Head of caudate nucleus (tissue), 42 donors: ENCODE data around the gene PKP3.
"Not testable (repeated sequence)": the region's sequence is repeated elsewhere in the genome, so short reads cannot be mapped to it uniquely, and the experiment has no call there.

Source experiments
- DNase-seq, 42 donors: peaks; one replicate each; pipeline versions ENCODE4 v3.0.0 to v3.0.0-alpha.2; 2020 to 2021; ENCODE audit warnings: mixed read lengths in 7 of 42
- intact Hi-C: fragments of 100-400 bp; cut with DNase I; formaldehyde crosslinking; loops from one replicate; pipeline ENCODE4 v1.15.0; 2022

The PKP3 gene

DNA sequence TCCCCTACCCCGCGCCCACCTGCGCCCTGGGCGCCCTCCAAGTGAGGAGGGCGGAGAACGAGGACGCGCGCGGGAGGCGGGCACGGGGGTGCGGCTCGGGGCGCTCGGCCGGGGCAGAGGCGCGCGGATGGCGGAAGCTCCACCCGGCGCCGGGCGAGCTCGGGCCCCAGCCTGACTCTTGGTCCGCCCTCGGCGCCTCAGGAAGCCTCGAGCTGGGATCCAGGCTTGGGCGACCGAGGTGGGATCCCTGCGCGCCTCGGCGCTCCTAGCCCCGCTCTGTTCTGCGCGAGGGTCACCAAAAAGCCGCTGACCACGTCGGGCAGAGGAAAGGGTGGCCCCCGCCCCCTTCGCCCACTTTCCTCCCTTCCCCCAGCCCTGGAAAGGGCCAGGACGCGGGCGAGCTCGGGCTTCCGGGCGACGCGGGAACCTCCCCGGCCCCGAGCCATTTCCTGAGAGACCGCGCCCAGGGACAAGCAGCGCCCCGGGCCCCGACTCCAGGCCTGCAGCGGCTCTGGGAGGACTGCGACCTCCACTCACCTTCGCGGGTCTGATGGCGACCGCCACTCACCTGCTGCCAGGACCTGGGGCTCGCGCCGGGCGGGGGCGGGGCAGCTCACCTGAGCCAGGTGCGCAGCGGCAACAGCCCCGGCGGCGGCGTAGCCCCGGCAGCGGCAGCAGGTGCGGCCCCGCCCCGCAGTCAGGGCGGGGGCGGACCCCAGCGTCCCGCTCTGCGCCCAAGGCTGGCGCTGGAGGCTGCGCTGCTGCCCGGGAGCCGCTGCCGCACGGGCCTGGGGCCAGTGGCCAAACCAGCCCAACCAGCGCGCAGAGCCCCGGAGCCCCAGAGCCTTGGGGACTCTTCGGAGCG lies 23.0 kb downstream of the PKP3 start:
- intact Hi-C loops = no loop called here
- peak in 1 of 42 donors; percentile 27 for DNase-seq

DNA sequence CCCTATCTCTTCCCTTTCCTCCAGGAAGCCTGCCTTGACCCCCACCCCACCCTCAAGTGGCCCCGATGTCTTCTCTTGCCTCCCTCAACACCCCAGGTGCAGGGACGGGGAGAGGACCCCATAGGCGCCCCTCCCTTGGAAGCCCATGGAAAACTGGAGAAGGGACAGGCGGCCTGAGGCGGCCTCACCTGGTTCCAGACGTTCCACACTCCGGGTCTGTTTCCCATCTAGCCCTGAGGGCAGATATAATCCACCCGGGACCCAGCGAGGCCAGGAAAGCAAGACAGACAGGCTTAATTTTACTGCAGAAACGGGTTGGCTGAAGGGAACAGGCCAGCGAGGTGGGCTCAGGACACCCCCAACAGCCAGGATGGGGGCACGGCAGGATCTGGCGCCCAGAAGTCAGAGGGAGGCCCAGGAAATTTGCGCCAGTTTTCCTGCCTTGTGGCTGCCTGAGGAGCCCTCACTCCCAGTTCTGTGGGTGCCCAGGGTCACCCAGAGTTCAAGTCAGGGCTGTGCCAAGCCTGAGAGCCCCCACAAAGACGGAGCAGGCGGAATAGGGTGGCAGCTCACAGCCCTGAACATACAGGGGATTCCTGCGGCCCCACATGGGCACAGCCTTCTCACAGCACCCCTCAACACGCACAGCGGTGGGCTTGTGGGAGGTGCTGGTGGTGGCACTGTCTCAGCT lies 23.8 kb downstream of the PKP3 start:
- DNase-seq = no peak

DNA sequence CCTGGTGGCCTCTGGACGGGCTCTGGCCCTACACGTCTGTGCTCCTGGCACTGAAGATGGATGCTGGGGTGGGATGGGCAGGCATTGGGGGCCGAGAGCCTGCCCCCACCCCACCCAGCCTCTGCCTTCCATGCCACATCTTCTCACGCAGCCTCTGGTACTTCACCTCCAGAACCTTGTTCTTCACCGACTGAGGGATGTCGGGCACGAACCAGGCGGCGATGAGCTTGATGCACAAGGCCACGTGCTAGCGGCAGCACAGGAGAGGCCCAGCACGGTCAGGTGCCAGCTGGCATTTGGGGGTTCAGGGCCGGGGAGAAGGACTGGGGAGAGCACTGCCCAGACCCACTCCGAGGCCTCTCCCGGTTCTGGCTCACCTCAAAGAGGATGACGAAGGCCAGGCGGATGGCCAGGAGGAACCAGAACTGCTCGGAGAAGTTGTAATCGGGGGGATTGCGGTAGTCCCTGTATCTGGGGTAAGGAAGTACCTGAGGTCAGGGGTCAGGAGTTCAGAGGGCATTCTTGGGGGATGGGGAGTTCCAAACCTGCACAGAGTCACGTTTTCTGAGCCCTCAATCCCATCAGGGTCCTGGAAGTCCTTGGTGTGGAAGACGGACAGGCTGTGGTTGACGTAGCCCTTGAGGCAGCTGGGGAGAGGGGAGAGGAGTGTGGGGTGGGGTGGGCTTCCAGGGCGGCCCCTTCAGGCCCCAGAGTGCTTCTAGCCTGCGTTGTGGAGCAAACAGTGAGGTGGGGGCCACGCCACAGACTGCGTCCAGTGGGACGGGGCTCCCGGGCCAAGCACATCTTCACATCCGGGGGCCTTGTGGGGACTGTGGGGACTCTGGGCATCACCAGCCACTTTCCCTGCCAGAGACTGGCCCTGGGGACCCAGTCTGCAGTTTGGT lies 24.6 kb downstream of the PKP3 start:
- intact Hi-C loops = no loop called here

More for the DNA sequence above, 23.8 kb downstream of the PKP3 start:
- intact Hi-C loops = no loop called here

DNA sequence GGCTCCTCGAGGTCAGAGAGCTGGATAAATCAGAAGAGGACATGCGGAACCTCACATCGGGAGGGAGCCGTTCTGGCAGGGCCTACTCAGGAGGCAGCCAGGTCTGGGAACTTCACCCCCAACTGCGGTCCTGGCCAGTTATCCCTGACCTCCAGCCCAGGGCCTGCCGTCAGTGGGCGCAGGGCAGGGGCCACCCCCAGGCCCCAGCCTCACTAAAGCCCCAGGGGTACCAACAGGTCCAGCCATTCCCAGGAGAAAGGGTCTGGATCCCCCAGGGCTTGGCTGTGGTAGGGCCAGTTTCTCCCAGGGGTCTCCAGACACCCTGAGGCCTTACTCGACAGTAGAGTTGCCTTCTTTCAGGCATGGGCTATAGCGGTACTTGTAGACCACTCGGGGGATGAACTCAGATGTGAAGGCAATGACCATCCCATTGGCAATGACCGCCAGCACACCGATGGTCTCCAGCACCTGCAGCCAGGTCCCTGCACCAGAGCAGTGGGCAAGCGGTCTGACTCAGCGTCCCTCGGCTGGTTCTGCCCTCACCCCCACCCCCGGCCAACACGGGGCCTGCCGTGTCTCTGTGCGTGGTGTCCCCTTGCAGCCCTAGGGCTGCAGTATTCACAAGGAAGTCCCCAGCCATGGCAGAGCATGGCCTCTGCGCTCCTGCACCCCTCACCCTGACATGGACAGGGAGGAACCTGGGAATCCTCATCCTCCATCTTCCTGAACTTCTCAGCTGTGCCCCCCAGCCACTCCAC lies 25.4 kb downstream of the PKP3 start:
- DNase-seq = no peak
- intact Hi-C loops = no loop called here

More for the DNA sequence above, 24.6 kb downstream of the PKP3 start:
- no peak for DNase-seq

DNA sequence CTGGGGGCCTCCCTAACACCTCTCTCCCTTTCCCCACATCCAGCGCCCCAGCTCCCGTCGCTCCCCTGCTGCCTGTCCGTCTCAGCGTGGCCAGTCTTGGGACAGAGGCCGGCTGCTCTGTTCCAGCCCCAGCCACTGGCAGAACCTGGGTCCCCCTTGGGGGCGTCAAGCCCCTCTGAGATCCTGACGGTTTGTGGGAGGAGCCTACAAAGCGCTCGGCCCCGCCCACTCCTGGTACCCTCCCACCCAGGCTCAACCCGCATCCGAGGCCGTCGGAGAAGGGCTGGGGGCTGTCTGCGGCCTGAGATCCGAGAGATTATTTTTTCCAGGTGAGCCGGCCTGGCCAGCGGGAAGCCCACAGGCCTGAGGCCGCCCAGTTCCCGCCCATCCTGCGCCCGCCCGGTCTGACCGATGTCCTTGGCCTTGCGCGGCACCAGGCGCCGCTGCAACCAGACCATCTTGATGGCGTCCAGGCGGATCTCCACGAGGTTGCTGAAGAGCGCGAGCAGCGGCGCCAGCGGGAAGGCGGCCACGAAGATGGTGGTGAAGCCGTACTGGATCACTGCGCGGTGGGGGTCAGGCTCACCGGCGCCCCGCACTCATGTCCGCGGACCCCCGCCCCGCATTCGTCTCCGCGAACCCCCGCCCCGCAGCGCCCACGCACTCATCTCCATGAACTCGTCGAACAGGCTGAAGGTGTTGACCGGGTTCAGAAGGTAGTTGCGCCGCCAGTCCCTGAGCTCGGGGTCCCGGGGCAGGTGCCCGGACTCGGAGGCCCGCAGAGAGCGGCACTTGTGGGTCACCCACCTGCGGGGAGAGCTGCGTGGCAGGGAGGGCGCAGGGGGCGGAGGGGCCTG lies 26.3 kb downstream of the PKP3 start:
- DNase-seq = no peak
- intact Hi-C loops = no loop called here

DNA sequence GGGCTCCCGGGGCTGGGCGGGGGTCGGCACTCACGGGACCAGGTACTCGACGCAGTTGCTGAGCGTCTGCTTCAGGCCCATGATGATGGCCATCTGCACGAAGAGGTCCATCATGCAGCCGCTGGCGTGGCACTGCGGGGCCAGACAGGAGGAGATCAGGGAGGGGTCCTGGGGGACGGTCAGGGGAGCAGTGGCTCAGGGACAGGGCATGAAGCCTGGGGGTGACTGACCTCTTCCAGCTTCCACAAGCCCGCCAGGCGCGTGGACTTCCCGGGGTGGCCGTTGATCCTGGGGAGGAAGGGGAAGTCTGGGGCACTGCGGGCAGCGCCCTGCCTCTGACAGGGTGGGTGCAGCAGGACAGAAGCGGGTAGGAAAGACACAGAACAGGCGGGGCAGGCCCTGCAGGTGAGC lies 26.9 kb downstream of the PKP3 start:
- intact Hi-C loops = no loop called here
- no peak for DNase-seq

DNA sequence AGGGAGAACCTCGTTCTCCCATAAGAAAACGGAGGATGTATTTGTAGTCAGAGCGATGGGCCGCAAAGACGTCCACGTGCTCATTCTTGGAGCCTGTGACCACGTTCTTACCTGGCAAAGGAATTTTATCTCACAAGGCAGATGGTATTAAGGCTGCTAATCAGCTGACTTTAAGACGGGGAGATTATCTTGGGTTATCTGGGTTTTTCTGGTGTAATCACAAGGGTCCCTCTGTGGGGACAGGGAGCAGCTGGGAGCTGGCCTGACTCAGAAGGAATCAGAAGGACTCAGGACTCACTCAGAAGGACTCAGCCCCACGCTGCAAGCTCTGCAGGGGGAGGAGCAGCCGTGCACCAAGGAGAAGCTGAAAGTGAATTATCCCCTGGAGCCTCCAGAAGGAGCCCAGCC lies 28.2 kb downstream of the PKP3 start:
- intact Hi-C loops = no loop called here
- no peak for DNase-seq

DNA sequence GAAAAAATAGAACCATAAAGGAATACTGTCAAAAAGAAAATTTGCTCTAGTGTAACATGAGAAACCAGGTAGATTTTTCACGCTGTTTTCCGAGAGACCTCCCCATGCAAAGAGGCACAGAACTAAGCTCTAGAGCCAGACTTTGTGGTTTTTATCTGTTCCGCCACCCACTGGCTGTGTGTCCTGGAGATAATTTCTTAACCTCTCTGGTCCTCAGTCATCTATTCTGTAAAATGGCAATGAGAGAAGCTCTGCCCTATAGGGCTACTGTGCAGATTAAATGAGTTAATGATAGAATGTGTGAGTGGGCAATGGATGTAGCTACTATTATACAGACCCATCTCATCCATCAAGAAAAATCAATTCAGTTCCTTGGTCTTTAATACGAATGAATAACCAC lies 30.2 kb downstream of the PKP3 start:
- intact Hi-C loops = no loop called here
- DNase-seq = no peak

DNA sequence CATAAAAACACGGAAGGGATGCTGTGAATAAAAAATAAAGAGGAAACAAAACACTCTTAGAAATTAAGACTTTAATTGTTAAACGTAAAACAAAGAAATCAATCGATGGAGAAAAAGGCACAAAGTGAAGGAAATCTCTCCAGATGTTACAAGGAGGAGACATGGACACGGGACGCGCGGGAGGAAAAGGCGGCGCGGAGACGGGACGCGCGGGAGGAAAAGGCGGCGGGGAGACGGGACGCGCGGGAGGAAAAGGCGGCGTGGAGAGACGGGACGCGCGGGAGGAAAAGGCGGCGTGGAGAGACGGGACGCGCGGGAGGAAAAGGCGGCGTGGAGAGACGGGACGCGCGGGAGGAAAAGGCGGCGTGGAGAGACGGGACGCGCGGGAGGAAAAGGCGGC lies 30.8 kb downstream of the PKP3 start:
- intact Hi-C loops = not testable (repeated sequence)

DNA sequence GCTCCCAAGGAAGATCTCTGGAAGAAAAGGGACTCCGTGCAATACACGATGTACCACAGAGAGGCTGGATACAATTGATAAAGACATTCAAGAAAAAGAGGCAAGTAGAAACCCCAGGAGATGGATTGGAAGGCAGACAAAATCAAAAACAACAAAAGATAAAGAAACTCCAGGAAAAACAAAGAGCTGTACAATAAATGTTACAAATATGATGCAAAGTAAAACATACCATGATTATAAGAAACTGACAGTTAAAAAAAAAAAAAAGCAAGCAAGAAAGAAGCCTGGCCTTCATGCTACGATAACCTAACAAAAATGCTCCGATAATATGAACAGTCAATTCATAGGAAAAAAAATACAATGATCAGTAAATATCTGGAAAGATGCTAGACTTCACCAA lies 31.3 kb downstream of the PKP3 start:
- intact Hi-C loops = no loop called here
- DNase-seq = no peak

More for the DNA sequence above, 30.8 kb downstream of the PKP3 start:
- not testable (repeated sequence) for DNase-seq

DNA sequence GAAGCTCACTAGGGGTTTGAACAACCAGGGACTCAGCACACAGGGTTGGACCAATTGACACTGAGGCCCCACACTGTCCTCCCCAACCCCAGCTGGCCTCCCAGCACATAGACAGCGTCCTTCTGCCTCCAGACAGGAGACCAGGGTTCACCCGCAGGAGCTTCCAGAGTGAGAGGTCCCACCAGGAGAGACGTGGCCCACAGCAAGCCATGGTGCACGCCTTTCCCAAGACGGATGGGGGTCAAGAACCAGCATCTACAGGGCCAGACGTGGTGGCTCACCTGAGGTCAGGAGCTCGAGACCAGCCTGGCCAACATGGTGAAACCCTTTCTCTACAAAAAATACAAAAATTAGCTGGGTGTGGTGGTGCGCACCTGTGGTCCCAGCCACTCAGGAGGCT lies 32.8 kb downstream of the PKP3 start:
- intact Hi-C loops = no loop called here
- peak in 1 of 42 donors; percentile 1 for DNase-seq

DNA sequence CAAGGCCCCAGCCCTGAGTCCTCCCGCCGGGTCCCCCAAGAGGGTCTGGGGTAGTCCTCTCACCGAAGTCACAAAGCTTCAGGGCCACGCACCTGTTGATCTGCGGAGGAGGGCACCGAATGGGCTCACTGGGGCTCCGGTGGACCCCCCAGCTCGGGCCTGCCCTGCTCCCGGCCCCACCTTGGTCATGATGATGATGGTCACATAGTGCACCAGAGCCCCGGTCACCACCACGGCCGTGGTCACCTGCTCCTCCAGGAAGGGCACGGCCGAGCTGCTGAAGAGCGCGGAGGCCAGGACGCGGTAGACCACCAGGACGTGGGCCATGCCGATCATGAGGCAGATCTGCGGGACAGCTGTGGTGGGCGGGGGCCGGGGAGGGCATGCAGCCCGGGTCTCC lies 34.3 kb downstream of the PKP3 start:
- intact Hi-C loops = no loop called here
- no peak for DNase-seq

DNA sequence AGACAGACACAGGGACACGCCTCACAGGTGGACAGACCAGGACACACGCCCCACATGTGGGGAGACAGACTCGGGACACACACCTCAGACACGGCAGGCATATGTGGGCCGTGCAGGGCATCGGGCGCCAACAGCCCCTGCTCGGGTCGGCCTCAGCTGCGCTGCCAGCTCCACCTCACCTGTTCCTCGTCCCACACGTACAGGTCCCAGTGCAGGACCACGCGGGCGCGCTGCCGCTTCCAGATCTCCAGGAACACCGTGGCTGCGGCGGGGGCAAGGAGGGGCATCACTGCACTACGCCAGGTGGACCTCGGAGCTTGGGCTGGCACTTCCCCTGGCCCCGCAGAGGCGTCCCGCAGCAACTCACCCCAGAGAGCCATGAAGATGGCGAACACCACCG lies 35.4 kb downstream of the PKP3 start:
- no peak for DNase-seq
- intact Hi-C loops = no loop called here

DNA sequence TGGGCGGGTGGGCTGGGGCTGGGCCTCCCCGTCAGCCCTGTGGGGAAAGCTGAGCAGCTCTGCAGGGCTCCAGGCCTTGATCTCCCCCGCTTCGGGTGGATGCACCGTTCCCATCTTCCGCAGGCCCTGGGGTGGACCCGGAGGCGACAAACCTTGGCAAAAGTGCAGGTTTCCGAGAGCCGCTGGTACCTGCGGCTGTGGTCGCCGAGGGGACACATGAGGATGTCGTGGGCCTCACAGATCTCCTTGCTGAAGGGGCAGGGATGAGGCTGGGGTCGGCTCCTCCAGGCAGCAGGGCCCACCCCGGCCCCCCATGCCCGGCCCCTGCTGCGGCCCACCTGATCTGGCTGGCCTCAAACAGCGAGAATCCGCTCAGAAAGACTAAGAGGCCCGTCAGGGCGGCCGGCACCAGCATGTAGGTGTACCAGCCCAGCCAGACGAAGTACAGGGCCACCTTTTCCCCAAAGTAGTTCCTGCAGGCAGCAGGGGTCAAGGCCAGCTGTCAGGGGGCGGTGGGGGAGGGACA lies 36.0 kb downstream of the PKP3 start:
- intact Hi-C loops = no loop called here
- DNase-seq = no peak

DNA sequence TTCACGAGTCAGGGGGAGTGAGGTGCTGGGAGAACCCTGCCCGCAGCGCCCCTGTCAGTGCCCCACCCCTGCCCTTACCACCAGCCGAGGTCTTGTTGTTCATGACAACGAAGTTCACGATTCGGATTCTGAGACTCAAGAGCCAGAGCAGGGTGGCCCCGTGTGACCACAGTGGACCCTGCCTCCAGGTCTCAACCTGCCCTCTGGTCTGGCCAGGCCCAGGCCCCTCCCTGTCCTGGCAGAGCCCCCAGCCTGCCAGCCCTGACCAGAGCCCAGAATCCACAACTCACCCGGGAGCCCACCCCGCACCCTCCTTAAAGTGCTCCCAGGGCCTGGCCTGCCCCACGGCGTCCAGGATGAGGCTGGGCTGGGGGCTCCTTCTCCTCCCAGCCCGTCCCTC lies 37.9 kb downstream of the PKP3 start:
- DNase-seq = no peak
- intact Hi-C loops = no loop called here

DNA sequence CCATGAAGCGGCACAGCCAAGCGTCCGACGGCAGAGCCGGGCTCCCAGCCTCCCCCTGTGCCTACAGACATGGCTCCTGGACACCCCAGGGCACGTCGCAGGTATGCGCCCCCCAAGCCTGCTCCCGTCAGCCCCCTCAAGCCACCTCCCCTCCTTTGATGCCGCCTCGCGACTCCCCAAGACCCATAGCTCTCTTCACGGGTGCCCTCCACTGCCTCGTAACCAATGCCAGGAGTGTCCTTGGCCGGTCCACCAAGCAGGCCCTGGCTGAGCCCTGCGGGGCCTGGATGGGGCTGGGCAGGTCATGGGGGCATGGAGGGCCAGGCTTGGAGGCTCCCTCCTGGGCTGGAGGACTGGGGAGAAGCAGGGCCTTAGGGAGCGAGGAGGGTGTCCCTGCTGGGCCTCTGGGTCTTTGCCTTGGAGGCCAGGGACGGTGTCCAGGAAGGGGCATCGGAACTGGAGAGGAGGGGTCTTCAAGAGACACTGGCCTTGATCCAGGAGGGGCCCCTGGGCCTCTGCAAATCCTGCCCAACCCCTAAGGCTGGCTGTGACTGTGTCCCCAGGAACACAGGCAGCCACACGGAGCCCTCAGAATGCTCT lies 38.6 kb downstream of the PKP3 start:
- DNase-seq = no peak
- intact Hi-C loops = no loop called here

DNA sequence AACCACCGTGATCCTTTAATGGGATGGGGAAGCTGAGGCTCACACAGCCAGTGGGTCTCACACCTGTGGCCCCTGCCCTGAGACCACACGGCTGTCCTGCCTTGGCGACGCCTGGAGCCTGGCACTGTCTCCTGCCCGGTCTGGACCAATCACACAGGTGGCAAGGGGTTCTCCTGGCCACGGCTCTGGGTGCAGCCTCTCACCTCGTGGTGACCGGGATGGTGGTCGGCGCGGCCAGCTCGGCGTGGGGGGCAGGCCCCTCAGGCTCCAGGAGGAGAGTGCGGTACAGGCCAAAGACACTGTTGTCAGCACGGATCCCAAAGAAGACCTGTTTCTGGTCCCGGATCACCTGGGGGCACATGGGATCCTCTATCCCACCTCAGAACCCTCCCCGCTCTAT lies 39.1 kb downstream of the PKP3 start:
- intact Hi-C loops = no loop called here
- DNase-seq = no peak
